GM21381 (cell line): ENCODE measurements around the gene EREG.
A peak's percentile ranks its signal among the peaks of the same experiment; 100 is the strongest.
"Not testable (repeated sequence)": the region's sequence is repeated elsewhere in the genome, so short reads cannot be mapped to it uniquely, and the experiment has no call there.

Experiments used
- ATAC-seq: cut with Tn5 transposase; IDR thresholded peaks from one replicate; pipeline ENCODE4 v1.9.1; 2021; ENCODE audit warnings: mild to moderate bottlenecking, moderate library complexity; ENCODE audit not compliant: unreplicated experiment

EREG gene

GRCh38 chr4:74387790-74388189 is 22.8 kb downstream of the EREG start:
- no peak for ATAC-seq

GRCh38 chr4:74389494-74389893 is 24.5 kb downstream of the EREG start:
- no peak for ATAC-seq

- no peak for ATAC-seq
Measured at GRCh38 chr4:74390677-74391076, 25.7 kb downstream of the EREG start.

GRCh38 chr4:74391346-74391745 is 26.4 kb downstream of the EREG start:
- ATAC-seq = no peak

GRCh38 chr4:74391890-74392475 is 27.0 kb downstream of the EREG start:
- ATAC-seq = no peak

GRCh38 chr4:74394476-74395136 is 29.7 kb downstream of the EREG start:
- no peak for ATAC-seq

GRCh38 chr4:74395633-74396032 is 30.7 kb downstream of the EREG start:
- ATAC-seq = no peak

- ATAC-seq = peak; percentile 41
Measured at GRCh38 chr4:74397748-74398426, 32.9 kb downstream of the EREG start.

GRCh38 chr4:74398894-74399589 is 34.1 kb downstream of the EREG start:
- ATAC-seq = not testable (repeated sequence)

GRCh38 chr4:74400395-74400794 is 35.5 kb downstream of the EREG start:
- ATAC-seq = no peak

GRCh38 chr4:74402692-74403456 is 37.9 kb downstream of the EREG start:
- ATAC-seq = peak; percentile 97

GRCh38 chr4:74407891-74408290 is 42.9 kb downstream of the EREG start:
- no peak for ATAC-seq

GRCh38 chr4:74408639-74409038 is 43.7 kb downstream of the EREG start:
- no peak for ATAC-seq

GRCh38 chr4:74410272-74410671 is 45.3 kb downstream of the EREG start:
- no peak for ATAC-seq

GRCh38 chr4:74412225-74412624 is 47.3 kb downstream of the EREG start:
- ATAC-seq = no peak

- no peak for ATAC-seq
Measured at GRCh38 chr4:74413265-74413664, 48.3 kb downstream of the EREG start.

GRCh38 chr4:74414149-74414809 is 49.3 kb downstream of the EREG start:
- no peak for ATAC-seq

- ATAC-seq = no peak
Measured at GRCh38 chr4:74415602-74416300, 50.8 kb downstream of the EREG start.

- no peak for ATAC-seq
Measured at GRCh38 chr4:74418063-74418670, 53.2 kb downstream of the EREG start.
